PC-3 (cell line): ENCODE data around the gene KRTAP10-2. TPM values are rescaled to one million over a fixed set of nuclear protein-coding genes. Genes with fewer than 3 reads are reported as not detected.
A peak's percentile ranks its signal among the peaks of the same experiment; 100 is the strongest.
"Not testable (repeated sequence)": the region's sequence is repeated elsewhere in the genome, so short reads cannot be mapped to it uniquely, and the experiment has no call there.

Experiments used
- ATAC-seq: fragments of 200-7000 bp; cut with Tn5 transposase; 2 replicates; pipeline ENCODE4 v1.9.1; 2020; ENCODE audit warnings: mild to moderate bottlenecking, moderate library complexity
- BruUV-seq: library from RNA; stranded (reverse); fragments of 400-500 nt; replicated peaks from 2 replicates; lab custom pipeline; 2021; lab: Mats Ljungman, UMichigan
- CTCF ChIA-PET: fragments of 300-600 bp; sonication (Branson Sonifier 250); formaldehyde crosslinking; loops from one replicate; lab custom pipeline; 2022; ENCODE audit warnings: antibody characterized with exemption; lab: Charles Lee
- POLR2A ChIA-PET: fragments of 300-600 bp; sonication (Branson Sonifier 250); formaldehyde crosslinking; loops from one replicate; lab custom pipeline; 2022; ENCODE audit warnings: antibody characterized with exemption; ENCODE audit not compliant: unreplicated experiment; lab: Charles Lee
- DNase-seq: peaks from one replicate; pipeline ENCODE4 v3.0.0-alpha.2; 2015
- H2AFZ ChIP-seq: fragments of 300-600 bp; sonication (generic); 2 replicates; pipeline ENCODE4 v1.6.0; 2016; ENCODE audit warnings: antibody characterized with exemption, low read length
- H3F3A ChIP-seq: fragments of 300-600 bp; sonication (generic); one replicate; pipeline ENCODE4 v1.6.0; 2017; ENCODE audit warnings: antibody characterized with exemption, low read length, control low read depth, mild to moderate bottlenecking; ENCODE audit not compliant: unreplicated experiment
- H3K27ac ChIP-seq: fragments of 300-600 bp; sonication (generic); 2 replicates; pipeline ENCODE4 v1.5.1; 2016; ENCODE audit warnings: mild to moderate bottlenecking, low read length
- H3K27me3 ChIP-seq: fragments of 300-600 bp; sonication (generic); 2 replicates; pipeline ENCODE4 v1.6.1; 2016; ENCODE audit warnings: low read length, mixed read lengths
- H3K36me3 ChIP-seq: fragments of 300-600 bp; sonication (generic); 2 replicates; pipeline ENCODE4 v1.6.1; 2016; ENCODE audit warnings: low read depth, mixed run types, low read length, mixed read lengths
- H3K4me1 ChIP-seq: fragments of 300-600 bp; sonication (generic); 2 replicates; pipeline ENCODE4 v1.5.1; 2016; ENCODE audit warnings: low read length; ENCODE audit not compliant: insufficient read depth
- H3K4me2 ChIP-seq: fragments of 300-600 bp; sonication (generic); 2 replicates; pipeline ENCODE4 v1.6.0; 2016; ENCODE audit warnings: low read length
- H3K4me3 ChIP-seq: fragments of 300-600 bp; sonication (generic); 2 replicates; pipeline ENCODE4 v1.5.1; 2016; ENCODE audit warnings: mild to moderate bottlenecking, low read length, mixed read lengths
- H3K79me2 ChIP-seq: fragments of 300-600 bp; sonication (generic); 2 replicates; pipeline ENCODE4 v1.6.1; 2017; ENCODE audit warnings: low read length, mixed read lengths
- H3K9ac ChIP-seq: fragments of 300-600 bp; sonication (generic); 2 replicates; pipeline ENCODE4 v1.6.0; 2016; ENCODE audit warnings: mild to moderate bottlenecking, low read length
- H3K9me2 ChIP-seq: fragments of 300-600 bp; sonication (generic); replicated peaks from 2 replicates; pipeline ENCODE4 v1.6.1; 2016; ENCODE audit warnings: mixed run types, low read length, mixed read lengths
- H3K9me3 ChIP-seq: fragments of 300-600 bp; sonication (generic); 2 replicates; pipeline ENCODE4 v1.6.1; 2016; ENCODE audit warnings: low read length, mixed read lengths
- H4K20me1 ChIP-seq: fragments of 300-600 bp; sonication (generic); 2 replicates; pipeline ENCODE4 v1.6.1; 2016; ENCODE audit warnings: low read length, mixed read lengths
- CTCF ChIP-seq: fragments of 300-600 bp; sonication (generic); conservative IDR thresholded peaks from 2 replicates; pipeline ENCODE4 v1.5.1; 2017; ENCODE audit warnings: antibody characterized with exemption, low read depth, mild to moderate bottlenecking, low read length
- EZH2 ChIP-seq: fragments of 300-600 bp; sonication (generic); IDR thresholded peaks from one replicate; pipeline ENCODE4 v1.6.1; 2017; ENCODE audit warnings: antibody characterized with exemption, mild to moderate bottlenecking, low read length; ENCODE audit not compliant: unreplicated experiment
- EZH2phosphoT487 ChIP-seq: fragments of 300-600 bp; sonication (generic); IDR thresholded peaks from 2 replicates; pipeline ENCODE4 v1.6.1; 2018; ENCODE audit warnings: mild to moderate bottlenecking, antibody characterized with exemption, low read length, borderline replicate concordance
- intact Hi-C: fragments of 100-400 bp; cut with micrococcal nuclease; formaldehyde crosslinking; loops from 2 replicates; pipeline ENCODE4 v1.9.0; 2023
- total RNA-seq: library from RNA; depleted of rRNA; stranded (reverse); fragments of >200 nt; gene quantifications from 2 replicates; pipeline ENCODE4 v1.2.3, GENCODE V29; 2014

Gene KRTAP10-2
- total RNA-seq, 1 experiment from 2014 or later = not detected

DNA sequence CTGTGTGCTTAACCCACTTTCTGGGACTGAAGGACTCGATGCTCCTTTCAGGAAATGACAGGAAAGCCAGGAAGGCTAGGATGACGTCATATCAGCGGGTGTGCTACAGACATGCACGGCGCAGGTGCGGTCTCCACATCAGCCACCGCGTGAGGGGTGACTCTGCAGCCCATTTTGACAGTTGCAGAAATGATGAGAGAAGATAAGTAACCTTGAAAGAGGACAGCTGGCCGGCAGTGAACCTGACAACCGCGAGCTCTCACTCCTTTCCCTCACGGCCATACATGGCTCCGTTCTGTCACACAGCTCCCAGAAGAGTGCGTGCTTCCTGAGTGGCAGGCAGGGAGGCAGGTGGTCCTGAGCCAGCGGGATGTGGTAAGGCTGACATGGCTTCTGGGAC is 30.8 kb upstream of the KRTAP10-2 start:
- intact Hi-C loops = no loop called here
- CTCF ChIA-PET = no interaction called here
- Histone ChIP-seq H3K27me3 (no peaks in the 10 kb centered on the region), H3K4me3 (no peak overlapping the region), H3K9me3 (0 out of 2 replicates have a peak, but pooled peaks cover 5% of the 10 kb centered on the region), H2AFZ (no peak overlapping the region), H3K4me1 (peaks cover 10% of the 10 kb centered on the region; the same call in 1 of the 2 replicates), H3K79me2 (no peaks in the 10 kb centered on the region), H3K27ac (no peak overlapping the region), H3K36me3 (no peaks in the 10 kb centered on the region), H3K9ac (no peak overlapping the region), H3F3A (no peaks in the 10 kb centered on the region), H3K4me2 (no peak overlapping the region), H4K20me1 (no peaks in the 10 kb centered on the region), H3K9me2 (no peaks in the 10 kb centered on the region)
- no peak for ATAC-seq
- TF ChIP-seq EZH2phosphoT487 (no peak), EZH2 (no peak), CTCF (no peak)
- BruUV-seq = no TSS peak
- no peak for DNase-seq
- POLR2A ChIA-PET = no interaction called here

DNA sequence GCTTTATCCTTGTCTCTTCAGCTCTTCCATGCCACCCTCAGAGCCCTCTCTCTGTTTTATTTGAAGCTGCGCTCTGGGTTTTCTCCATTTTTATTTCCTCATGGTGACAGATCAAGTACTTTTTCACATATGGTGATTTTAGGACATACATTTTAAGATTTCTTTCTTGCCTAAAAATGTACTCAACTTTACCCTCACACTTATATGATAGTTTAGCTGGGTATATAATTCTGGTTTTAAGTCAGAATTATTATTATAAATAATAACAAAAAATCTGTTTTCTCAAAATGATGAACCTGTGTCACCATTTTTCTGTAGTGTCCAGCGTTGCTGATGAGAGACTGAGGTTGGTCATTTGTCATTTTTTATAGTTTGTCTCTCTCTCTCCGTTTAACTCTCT is 29.9 kb upstream of the KRTAP10-2 start:
- H3K79me2 ChIP-seq = no peaks in the 10 kb centered on the region
- BruUV-seq = no TSS peak
- ChIA-PET POLR2A (no interaction called here), CTCF (interaction anchor here (1.7 kb wide), 1 partner anchor 213 kb away, joined by 4 read pairs; no protein-coding TSS in a partner anchor)
- H4K20me1 ChIP-seq = no peaks in the 10 kb centered on the region
- H3K9me3 ChIP-seq = 0 out of 2 replicates have a peak, but pooled peaks cover 5% of the 10 kb centered on the region
- intact Hi-C loops = no loop called here
- no peaks in the 10 kb centered on the region for H3K36me3 ChIP-seq
- ATAC-seq (no peak), DNase-seq (no peak)
- no peaks in the 10 kb centered on the region for H3F3A ChIP-seq
- no peak overlapping the region for H3K4me3 ChIP-seq
- no peak overlapping the region for H3K4me2 ChIP-seq
- peaks cover 10% of the 10 kb centered on the region; the same call in 1 of the 2 replicates for H3K4me1 ChIP-seq
- no peak overlapping the region for H3K9ac ChIP-seq
- H3K27me3 ChIP-seq = no peaks in the 10 kb centered on the region
- TF ChIP-seq EZH2 (no peak), CTCF (no peak), EZH2phosphoT487 (no peak)
- H3K9me2 ChIP-seq = no peaks in the 10 kb centered on the region
- no peak overlapping the region for H2AFZ ChIP-seq
- no peak overlapping the region for H3K27ac ChIP-seq

DNA sequence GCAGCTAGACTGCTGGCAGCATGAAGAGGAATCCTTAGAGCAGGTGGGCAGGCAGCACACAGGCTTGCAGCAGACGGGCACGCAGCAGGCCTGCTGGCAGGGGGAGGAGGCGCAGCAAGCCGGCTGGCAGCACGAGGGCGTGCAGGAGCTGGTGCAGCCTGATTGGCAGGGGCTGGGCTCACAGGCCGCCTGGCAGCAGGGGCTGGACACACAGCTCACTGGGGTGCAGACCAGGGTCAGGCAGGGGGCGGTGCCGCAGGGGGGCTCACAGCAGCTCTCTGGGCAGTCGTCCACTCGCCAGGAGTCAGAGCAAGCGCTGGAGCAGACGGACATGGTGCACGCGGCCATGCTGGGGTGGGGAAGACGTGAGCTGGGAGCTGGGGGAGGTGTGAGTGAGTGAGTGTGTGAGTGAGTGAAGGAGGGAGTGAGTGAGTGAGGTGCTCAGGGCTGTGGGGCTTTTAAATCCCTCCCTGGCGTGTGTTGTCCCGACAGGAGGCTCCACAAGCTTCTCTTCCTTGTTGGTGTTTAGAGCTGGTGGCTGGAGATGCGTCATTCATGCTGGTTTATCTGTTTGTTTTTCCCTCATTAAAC is 29.0 kb upstream of the KRTAP10-2 start, which contains the start of gene KRTAP10-5:
Gene KRTAP10-5, minus strand, starts transcription at position 374 of the 591 bp plus-strand sequence. Its CDS starts 26 bp downstream, at position 348.
- peak within 1 kb of the TSS; percentile 11; the same call in 1 of the 2 replicates for H3K9ac ChIP-seq
- H3F3A ChIP-seq, BruUV-seq, H3K79me2 ChIP-seq, POLR2A ChIA-PET, H4K20me1 ChIP-seq, intact Hi-C loops, H3K27me3 ChIP-seq, H3K9me2 ChIP-seq, H3K36me3 ChIP-seq, H3K9me3 ChIP-seq, H3K4me1 ChIP-seq: not testable (repeated sequence)
- H3K4me3 ChIP-seq = peak within 1 kb of the TSS; percentile 51
- H2AFZ ChIP-seq = peak within 1 kb of the TSS; percentile 61
- peak; percentile 86 for ATAC-seq
- peak; percentile 64 for DNase-seq
- H3K4me2 ChIP-seq = peak within 1 kb of the TSS; percentile 82
- CTCF ChIA-PET = interaction anchor here (0.6 to 1.7 kb wide), 3 partner anchors 92 to 213 kb away, joined by 4 to 12 read pairs (median 4); no protein-coding TSS in a partner anchor
- H3K27ac ChIP-seq = peak within 1 kb of the TSS; percentile 40
